Measurements from ENCODE around the gene SLC16A5. TPM values are rescaled to one million over a fixed set of nuclear protein-coding genes. Genes with fewer than 3 reads are reported as not detected.

Gene SLC16A5
- total and polyA plus RNA-seq, 10 of the 15 experiments (the other 5 are each of a cell fraction or from before 2014, with no cell fraction given) = 0.03 to 3.1 (median 0.96) TPM

GRCh38 chr17:75152523-75152921 lies 64.8 kb downstream of the SLC16A5 start:
- CTCF ChIA-PET = interaction anchor here (0.9 kb wide), 1 partner anchor 137 kb away, joined by 3 read pairs; the partner anchor contains the start of gene SLC25A19
- FAIRE-seq (no peak), ATAC-seq (no peak), DNase-seq (ENCODE audit: low read depth, low spot score) (no peak)
- H3K36me3 ChIP-seq (ENCODE audit: control insufficient read depth in 2 of 2, insufficient read depth in 2 of 2, low read length in 1 of 2) = peaks cover 4 to 6% of the 10 kb centered on the region in 2 experiments; a peak in 3 of 4 replicates
- TSS peak; percentile 71 for BruUV-seq (replicated peaks)
- under 1% methylated on average over 6 of the region's 6 CpGs for WGBS (ENCODE audit: insufficient coverage, insufficient replicate concordance, low lambda C conversion rate, missing lambda C conversion rate)
- H2AFZ ChIP-seq (ENCODE audit: control insufficient read depth, low read depth, low read length) = no peak overlapping the region
- intact Hi-C loops (cut with micrococcal nuclease; ENCODE audit: unreplicated experiment) (no loop called here), in situ Hi-C loops (cut with MboI) (no loop called here)
- peaks cover 63% of the 10 kb centered on the region for H3K79me2 ChIP-seq (ENCODE audit: control insufficient read depth, insufficient read depth, low read length)
- H3K27me3 ChIP-seq (replicated peaks in 1 of 2; ENCODE audit: control insufficient read depth in 2 of 2, insufficient read depth in 2 of 2, low read length in 1 of 2) = no peaks in the 10 kb centered on the region
- no peaks in the 10 kb centered on the region for H3K9me3 ChIP-seq (replicated peaks; ENCODE audit: control insufficient read depth, insufficient read depth, low read length)
- TF ChIP-seq JUND (IDR thresholded peaks at IDR 0.05; ENCODE audit: low read depth, low read length) (no peak), SUPT20H (IDR thresholded peaks at IDR 0.05; ENCODE audit: borderline replicate concordance, control insufficient read depth, low read depth, low read length) (no peak), CTCF (IDR thresholded peaks at IDR 0.05 in 2 of 3, conservative IDR thresholded peaks at IDR 0.05 in 1 of 3; ENCODE audit: control insufficient read depth in 2 of 3, extremely low read depth in 1 of 3, insufficient read depth in 1 of 3, low read depth in 3 of 3, low read length in 3 of 3) (no peak), MYB (IDR thresholded peaks at IDR 0.05; ENCODE audit: borderline replicate concordance, low read depth, low read length) (no peak)
- peak overlapping the region; percentile 89 for H3K4me2 ChIP-seq (ENCODE audit: control insufficient read depth, insufficient read depth)
- H4K20me1 ChIP-seq (ENCODE audit: control insufficient read depth, insufficient read depth) = no peaks in the 10 kb centered on the region
- RAD21 ChIA-PET (ENCODE audit: unreplicated experiment) = interaction anchor here (0.6 kb wide), 1 partner anchor 167 kb away, joined by 3 read pairs; no protein-coding TSS in a partner anchor
- H3K4me1 ChIP-seq (ENCODE audit: control insufficient read depth, insufficient read depth, low read length) = peaks cover 6% of the 10 kb centered on the region
- peak overlapping the region; percentile 90 for H3K4me3 ChIP-seq
- peak overlapping the region; percentile 90 for H3K27ac ChIP-seq (ENCODE audit: control insufficient read depth, insufficient read depth)
- POLR2A ChIA-PET = interaction anchor here (0.5 to 0.6 kb wide), 2 partner anchors 19 to 99 kb away, joined by 3 to 4 read pairs; no protein-coding TSS in a partner anchor
- SMC1A ChIA-PET (ENCODE audit: uncharacterized antibody, unreplicated experiment) = no interaction called here
- H3K9ac ChIP-seq (ENCODE audit: control insufficient read depth, insufficient read depth, low read length) = peak overlapping the region; percentile 91; the same call in 1 of the 2 replicates
